Nephron progenitor cell (in vitro differentiated cells): ENCODE measurements around the gene LRPAP1.

ENCODE experiments used
- DNase-seq: peaks from one replicate; pipeline ENCODE4 v3.0.0; 2021
- H3K27ac Mint-ChIP-seq: 2 replicates; pipeline ENCODE4 v1.8.0; 2021; ENCODE audit warnings: mild to moderate bottlenecking, moderate library complexity, mixed read lengths
- H3K27me3 Mint-ChIP-seq: 2 replicates; pipeline ENCODE4 v1.8.0; 2021; ENCODE audit warnings: mild to moderate bottlenecking, low read depth, mixed read lengths; ENCODE audit not compliant: poor library complexity
- H3K36me3 Mint-ChIP-seq: 2 replicates; pipeline ENCODE4 v1.8.0; 2021; ENCODE audit warnings: low read depth, mixed read lengths
- H3K4me1 Mint-ChIP-seq: 2 replicates; pipeline ENCODE4 v1.8.0; 2021; ENCODE audit warnings: mixed read lengths
- H3K4me3 Mint-ChIP-seq: 2 replicates; pipeline ENCODE4 v1.8.0; 2021; ENCODE audit warnings: mild to moderate bottlenecking, moderate library complexity, mixed read lengths
- H3K9me3 Mint-ChIP-seq: 2 replicates; pipeline ENCODE4 v1.8.0; 2021; ENCODE audit warnings: mild to moderate bottlenecking, moderate library complexity, mixed read lengths
- TF ChIP-seq, protein P1 (sequence below): fragments of 200-600 bp; sonication (generic); IDR thresholded peaks from 2 replicates; pipeline ENCODE4 v1.5.0; 2021; ENCODE audit warnings: antibody characterized with exemption

The LRPAP1 gene

DNA sequence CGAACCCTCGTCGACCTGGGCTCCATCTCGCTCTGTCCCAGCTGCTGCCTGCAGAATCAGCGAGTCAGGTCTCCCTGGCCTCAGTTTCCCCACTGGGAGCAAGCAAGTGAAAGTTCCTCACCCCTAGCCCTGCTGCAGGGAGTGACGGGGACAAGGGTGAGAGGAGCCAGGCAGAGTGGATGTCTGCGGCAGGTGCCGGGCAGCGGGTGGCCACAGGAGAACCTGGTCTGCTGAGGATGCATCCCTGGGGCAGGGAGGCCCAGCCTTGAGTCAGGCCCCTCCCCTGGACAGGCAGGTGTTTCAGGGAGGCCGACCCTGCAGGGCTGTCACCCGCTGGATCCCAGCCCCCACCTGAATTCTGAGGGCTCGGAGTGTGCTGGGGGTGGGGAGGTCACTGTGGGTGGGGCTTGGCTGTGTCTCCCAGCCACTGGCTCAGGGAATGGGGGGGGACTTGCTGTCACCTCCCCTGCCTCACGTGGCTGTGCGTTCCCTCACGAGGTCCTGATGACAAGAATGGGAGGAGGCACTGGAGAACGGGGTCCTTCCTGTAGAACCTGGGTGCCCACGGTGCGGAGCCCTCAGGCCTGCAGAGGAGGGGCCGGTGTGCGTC is 33.2 kb downstream of the LRPAP1 start:
- TF ChIP-seq, protein P1, sequence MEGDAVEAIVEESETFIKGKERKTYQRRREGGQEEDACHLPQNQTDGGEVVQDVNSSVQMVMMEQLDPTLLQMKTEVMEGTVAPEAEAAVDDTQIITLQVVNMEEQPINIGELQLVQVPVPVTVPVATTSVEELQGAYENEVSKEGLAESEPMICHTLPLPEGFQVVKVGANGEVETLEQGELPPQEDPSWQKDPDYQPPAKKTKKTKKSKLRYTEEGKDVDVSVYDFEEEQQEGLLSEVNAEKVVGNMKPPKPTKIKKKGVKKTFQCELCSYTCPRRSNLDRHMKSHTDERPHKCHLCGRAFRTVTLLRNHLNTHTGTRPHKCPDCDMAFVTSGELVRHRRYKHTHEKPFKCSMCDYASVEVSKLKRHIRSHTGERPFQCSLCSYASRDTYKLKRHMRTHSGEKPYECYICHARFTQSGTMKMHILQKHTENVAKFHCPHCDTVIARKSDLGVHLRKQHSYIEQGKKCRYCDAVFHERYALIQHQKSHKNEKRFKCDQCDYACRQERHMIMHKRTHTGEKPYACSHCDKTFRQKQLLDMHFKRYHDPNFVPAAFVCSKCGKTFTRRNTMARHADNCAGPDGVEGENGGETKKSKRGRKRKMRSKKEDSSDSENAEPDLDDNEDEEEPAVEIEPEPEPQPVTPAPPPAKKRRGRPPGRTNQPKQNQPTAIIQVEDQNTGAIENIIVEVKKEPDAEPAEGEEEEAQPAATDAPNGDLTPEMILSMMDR, result no peak
- no peak overlapping the region for H3K4me3 Mint-ChIP-seq
- peaks cover 5% of the 10 kb centered on the region for H3K4me1 Mint-ChIP-seq
- no peak overlapping the region for H3K27ac Mint-ChIP-seq
- no peaks in the 10 kb centered on the region for H3K36me3 Mint-ChIP-seq
- no peaks in the 10 kb centered on the region for H3K9me3 Mint-ChIP-seq
- H3K27me3 Mint-ChIP-seq, result no peaks in the 10 kb centered on the region
- DNase-seq, result no peak

- H3K36me3 Mint-ChIP-seq, result no peaks in the 10 kb centered on the region
- DNase-seq, result no peak
- no peak overlapping the region for H3K27ac Mint-ChIP-seq
- H3K27me3 Mint-ChIP-seq, result no peaks in the 10 kb centered on the region
- TF ChIP-seq, protein P1, result no peak
- H3K9me3 Mint-ChIP-seq, result no peaks in the 10 kb centered on the region
- peaks cover 5% of the 10 kb centered on the region for H3K4me1 Mint-ChIP-seq
- H3K4me3 Mint-ChIP-seq, result no peak overlapping the region
These were observed 33.8 kb downstream of the LRPAP1 start for GRCh38 chr4:3498407-3498806.

DNA sequence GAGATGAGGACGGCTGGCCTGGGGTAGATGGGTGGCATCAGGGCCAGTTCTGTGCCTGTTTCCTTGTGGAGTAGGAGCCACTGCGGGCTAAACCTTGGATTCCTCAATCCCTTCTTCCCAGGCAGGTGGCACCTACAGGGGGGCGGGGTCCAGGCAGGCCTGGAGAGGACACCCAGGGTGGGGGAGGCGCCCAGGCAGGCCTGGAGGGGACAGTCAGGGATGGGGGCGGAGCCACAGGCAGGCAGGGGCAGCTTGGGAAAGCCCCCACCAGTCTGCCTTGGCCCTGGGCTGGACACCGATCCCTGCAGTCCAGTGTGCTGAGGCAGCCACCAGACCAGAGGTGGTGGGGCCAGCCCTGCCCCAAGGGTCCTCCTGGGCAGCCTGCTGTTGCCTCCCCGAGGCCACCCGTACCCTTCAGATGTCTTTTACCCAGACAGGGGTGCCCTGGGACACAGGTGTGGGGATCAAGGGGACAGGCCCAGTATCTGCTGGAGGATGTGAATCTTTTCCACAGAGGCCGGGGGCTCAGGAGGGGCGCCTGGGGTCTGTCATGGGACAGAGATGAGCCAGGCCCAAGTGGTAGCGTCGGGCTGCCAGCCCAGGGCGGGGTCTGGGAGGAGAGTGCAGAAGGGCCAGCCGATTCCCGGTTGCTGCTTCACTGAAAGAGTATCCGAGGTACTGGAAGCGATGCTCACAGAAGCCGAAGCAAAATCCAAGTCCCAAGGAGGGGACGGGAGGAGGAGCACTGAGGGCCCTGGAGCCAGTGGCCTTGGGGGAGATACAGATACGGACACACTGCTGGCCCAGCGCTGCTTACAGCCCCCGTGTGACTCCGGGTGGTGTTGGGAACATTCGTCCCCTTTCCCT is 34.5 kb downstream of the LRPAP1 start:
- H3K4me1 Mint-ChIP-seq, result peaks cover 5% of the 10 kb centered on the region
- no peak for DNase-seq
- no peak overlapping the region for H3K27ac Mint-ChIP-seq
- no peaks in the 10 kb centered on the region for H3K36me3 Mint-ChIP-seq
- TF ChIP-seq, protein P1, result no peak
- no peaks in the 10 kb centered on the region for H3K27me3 Mint-ChIP-seq
- H3K9me3 Mint-ChIP-seq, result no peaks in the 10 kb centered on the region
- H3K4me3 Mint-ChIP-seq, result no peak overlapping the region

- Mint-ChIP-seq H3K27ac (no peak overlapping the region), H3K4me3 (no peak overlapping the region), H3K36me3 (no peaks in the 10 kb centered on the region), H3K4me1 (peaks cover 6% of the 10 kb centered on the region), H3K27me3 (peaks cover 4% of the 10 kb centered on the region), H3K9me3 (no peaks in the 10 kb centered on the region)
- TF ChIP-seq, protein P1, result no peak
- DNase-seq, result no peak
These were observed 35.1 kb downstream of the LRPAP1 start for GRCh38 chr4:3497095-3497494.

- Mint-ChIP-seq H3K27ac (no peak overlapping the region), H3K36me3 (no peaks in the 10 kb centered on the region), H3K4me1 (peaks cover 10% of the 10 kb centered on the region), H3K4me3 (no peak overlapping the region), H3K27me3 (peaks cover 12% of the 10 kb centered on the region), H3K9me3 (peaks cover 4% of the 10 kb centered on the region)
- DNase-seq, result no peak
- TF ChIP-seq, protein P1, result no peak
These were observed 36.2 kb downstream of the LRPAP1 start for GRCh38 chr4:3496021-3496420.
